OCI-M2 (cell line): Measurements from ENCODE around the gene GP9.

Experiments
- DNase-seq: peaks from one replicate; lab custom pipeline; 2025; ENCODE audit not compliant: unreplicated experiment; lab: John Stamatoyannopoulos, UW

The GP9 gene

DNA sequence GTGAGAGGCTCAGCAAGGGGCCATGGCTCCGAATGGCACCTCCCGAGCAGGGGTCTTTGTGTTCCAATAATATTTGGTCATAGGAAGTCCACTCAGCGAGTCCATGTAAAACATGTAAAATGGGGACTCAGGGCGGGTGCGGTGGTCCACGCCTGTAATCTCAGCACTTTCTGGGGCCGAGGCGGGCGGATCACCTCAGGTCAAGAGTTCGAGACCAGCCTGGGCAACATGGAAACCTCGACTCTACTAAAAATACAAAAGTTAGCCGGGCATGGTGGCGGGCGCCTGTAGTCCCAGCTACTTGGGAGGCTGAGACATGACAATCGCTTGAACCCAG, 33.1 kb upstream of the GP9 start:
- no peak for DNase-seq

DNA sequence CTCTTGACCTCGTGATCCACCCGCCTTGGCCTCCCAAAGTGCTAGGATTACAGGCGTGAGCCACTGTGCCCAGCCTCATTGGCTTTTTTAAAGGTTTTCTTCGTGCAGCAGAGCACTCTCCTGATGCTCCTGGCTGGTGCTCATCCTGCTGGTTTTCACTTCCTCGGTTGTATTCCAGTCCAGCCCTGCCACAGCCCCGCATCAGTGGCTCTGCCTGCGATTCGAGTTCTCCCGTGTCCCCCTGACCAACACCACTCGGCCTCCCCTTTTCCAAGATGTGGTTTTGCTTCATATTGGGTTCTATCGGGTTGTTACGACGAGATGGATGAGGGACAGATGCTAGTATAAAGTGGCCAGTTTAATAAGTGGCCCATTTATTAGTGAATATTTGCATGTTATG, 31.7 kb upstream of the GP9 start:
- no peak for DNase-seq

DNA sequence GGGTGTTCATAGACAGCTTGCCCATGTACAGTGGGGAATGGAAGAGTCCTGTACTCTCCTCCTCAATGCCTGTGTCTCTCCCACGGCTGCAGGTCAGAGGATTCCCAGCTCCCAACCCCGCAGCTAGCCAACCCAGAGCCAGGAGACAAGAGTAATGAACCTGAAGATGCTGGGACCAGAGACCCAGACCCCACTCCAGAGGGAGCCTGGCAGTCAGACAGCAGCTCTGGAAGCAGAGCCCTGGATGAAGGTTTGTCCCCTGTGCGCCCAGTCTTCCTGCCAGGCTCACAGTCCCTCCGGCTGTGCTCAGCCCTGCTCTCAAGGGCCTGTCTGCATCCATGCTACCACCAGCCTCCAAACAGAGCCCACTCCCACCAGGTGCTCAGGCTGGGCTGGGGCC, 30.0 kb upstream of the GP9 start:
- DNase-seq = no peak

DNA sequence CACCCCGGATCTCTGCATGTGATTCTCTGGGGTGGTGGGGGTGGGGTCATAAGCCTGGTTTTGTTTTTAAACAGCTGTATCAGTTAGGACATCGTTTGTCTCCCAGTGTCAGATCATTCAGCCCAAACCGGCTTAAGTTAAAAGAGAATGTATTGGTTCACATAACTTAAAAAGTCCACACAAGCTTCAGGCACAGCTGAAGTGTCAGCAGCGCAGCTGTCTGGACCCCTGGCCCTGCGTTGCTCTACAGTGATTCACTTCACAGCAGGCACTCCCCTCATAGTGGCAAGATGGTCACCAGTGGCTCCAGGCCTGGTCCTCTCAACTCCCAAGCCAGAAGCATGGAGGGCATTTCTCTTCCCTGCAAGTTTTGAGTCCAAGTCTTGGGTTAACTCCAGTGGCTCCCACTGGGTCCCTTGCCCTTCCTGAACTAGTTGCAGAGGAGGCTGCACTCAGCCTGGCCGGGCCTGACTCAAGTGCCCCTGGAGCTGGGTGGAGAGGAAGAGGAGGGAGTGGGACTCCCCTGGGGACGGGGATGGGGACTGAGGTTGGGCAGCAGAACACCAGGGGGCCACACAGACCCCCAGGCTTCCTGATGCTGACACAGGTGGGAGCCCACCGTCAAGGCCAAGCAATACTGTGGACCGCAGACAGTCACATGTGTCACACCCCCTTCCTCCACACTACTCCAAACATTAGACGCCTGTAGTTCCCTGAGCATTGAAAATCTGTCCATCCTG, 28.9 kb upstream of the GP9 start:
- no peak for DNase-seq

DNA sequence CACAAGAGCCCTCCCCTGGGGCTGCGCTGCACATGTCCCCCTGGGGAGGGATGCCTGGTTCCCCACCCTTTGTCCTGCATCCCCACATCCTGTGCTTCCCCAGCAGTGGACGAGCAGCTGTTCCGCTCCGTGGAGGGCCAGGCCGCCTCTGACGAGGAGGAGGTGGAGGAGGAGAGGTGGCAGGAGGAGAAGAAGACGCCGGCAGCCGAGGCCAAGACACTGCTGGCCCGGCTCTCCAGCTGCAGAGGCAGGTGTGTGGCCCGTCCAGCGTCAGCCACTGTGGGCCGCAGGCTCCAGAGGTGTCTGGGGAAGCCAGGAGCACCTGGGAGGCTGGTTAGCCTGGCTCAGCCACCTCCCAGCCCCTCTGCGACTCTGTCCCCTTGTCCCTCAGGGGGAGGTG, 27.9 kb upstream of the GP9 start:
- no peak for DNase-seq

DNA sequence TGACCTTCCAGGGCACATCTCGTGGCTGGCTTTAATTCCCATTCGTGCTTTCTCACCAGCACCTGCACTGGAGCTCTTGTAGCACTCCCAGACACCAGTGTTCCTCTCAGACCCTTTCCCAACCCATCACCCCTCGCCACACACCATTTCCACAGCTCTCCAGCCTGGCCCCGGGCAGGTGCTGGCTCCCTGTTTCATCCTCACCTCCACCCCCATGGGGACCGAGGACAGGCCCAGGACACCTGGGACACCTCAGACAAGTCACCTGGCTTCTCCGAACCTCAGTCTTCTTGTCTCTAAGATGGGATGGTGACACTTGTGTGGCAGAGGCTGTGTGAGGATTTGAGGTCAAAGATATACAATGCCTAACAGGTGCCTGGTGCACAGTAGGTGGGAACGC, 27.4 kb upstream of the GP9 start:
- no peak for DNase-seq

DNA sequence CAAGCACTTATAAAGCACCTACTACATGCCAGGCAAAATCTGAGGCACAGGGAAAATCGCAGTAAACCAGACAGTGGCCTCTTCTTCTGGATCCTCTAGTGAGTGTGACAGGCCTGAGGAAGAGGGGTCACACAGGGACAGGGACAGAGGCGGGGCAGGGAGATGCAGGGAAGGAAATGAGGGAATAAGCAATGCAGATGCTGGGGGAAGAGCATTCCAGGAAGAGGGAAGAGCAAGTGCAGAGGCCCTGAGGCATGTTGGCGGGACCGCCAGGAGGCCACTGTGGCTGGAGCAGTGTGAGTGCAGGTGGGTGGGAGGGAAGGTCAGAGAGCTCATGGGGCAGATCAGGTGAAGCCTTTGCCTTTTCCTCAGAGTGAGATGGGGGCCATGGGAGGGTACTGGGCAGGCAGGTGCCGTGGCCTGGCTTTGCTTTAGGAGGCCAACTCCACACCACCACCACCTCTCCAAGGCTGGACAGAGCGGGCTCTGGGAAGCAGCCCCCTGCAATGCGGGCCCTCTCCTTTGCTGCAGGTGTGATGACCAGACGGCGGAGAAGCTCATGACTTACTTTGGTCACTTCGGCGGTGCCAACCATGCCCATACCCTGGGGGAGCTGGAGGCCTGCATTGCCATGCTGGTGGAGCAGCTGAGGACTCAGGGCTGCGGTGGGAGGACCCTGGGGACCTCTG, 26.8 kb upstream of the GP9 start:
- DNase-seq = no peak

DNA sequence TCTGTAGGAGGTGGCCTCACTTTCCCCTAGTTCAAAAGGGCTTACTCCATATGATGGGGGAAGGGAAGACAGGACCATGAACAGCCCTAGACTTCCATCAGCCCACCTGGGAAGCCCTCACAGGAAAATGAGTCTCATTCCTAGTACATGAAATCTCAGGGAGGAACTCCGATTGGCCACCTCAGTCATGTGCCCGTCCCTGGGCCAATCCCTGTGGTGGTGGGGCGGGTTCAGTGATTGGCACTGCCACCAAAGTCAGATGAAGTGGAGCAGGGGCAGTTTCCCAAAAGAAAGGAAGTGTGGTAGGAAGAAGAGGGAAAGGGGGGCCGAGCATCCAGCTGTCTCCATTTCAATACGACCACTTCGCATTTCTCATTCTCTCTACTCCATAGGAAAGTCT, 25.9 kb upstream of the GP9 start:
- no peak for DNase-seq

DNA sequence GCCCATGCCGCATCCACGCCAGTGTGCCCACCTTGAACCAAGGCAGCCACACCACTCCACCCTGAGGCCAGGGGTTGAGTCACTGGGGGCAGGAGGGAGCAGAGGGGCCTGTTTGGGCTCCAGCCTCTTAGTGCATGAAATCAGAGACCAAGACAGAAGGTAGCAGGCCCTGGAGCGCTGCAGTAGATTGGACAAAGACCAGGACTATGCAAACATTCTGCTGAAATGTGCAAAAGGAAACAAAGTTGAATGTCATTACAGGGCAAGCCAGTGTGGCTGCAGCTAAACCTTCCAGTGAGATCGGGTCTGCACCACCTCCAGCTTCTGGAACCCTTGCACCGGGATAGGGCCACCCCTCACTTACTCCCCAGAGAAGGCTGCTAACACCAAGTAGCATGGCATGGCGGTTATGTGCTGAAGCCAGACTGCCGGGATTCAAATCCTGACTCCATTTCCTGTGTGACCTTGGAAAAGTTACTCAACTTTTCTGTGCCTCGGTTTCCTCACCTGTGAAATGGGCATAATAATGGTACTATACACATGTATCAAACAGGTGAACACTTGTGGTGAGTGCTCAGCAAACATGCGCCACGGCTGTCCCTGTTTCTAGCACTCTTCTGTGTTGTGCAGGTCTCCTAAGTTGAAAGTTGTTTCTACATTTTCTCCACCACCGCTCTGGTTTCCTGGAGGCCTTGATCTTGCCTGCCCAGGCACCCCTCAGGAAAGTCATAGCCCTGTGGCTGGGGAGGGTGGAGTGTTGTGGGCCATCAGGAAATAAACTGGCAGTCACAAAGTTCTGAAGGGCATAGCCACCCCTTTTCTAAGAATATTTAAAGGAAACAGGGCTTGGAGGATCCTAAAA, 25.0 kb upstream of the GP9 start:
- DNase-seq = no peak

DNA sequence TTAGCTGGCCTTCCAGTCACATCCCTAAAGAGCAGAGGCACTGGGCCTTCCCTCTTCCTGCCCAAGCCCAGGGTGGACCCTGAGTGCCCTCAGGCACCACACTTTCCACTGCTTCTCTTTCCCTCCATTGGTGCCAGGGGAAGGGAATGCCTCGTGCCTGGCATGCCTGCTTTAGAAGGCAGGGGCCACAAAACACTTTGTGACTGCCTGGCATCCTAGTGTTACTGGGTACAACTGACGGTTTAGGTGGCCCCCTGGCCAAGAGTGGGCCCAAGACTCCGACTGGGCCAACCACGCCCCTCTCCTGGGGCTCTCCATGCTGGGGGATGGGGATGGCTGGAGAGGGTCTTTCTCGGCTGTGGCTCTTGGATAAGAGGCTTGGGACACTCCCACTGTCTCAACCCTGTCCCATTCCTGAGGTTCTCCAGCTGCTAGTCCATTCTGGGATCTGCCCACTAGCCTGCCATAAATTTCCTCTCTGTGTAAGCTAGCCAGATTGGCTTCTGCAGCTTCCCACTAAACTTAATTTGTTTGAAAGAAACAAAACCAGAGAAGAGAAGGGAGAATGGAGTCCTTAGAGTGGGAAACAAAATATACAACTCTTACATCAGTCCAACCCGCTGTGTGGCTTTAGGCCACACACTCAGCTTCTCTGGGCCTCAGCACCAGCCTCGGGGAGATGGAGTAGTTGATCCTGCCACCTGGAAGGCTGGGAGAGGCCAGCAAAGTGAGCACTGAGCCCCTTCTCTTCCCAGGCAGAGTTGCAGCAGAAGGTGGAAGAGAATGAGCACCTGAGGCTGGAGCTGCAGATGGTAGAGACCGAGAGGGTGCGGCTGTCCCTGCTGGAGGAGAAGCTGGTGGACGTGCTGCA, 24.1 kb upstream of the GP9 start:
- DNase-seq = no peak

DNA sequence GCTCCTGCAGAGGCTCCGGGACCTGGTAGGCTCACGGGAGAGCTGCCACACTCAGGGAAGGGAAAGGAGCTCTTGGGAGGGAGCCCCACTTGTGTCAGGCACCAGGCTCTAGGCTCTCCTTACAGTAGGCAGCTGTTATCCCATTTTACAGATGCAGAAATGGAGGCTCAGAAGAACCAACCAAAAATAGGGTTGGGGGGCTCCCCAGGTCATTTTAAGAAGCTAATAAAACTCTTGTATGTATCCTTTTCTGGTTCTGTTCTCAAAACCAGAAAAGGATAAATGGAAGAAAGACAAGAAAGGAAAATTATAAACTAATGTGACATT, 23.5 kb upstream of the GP9 start:
- no peak for DNase-seq

DNA sequence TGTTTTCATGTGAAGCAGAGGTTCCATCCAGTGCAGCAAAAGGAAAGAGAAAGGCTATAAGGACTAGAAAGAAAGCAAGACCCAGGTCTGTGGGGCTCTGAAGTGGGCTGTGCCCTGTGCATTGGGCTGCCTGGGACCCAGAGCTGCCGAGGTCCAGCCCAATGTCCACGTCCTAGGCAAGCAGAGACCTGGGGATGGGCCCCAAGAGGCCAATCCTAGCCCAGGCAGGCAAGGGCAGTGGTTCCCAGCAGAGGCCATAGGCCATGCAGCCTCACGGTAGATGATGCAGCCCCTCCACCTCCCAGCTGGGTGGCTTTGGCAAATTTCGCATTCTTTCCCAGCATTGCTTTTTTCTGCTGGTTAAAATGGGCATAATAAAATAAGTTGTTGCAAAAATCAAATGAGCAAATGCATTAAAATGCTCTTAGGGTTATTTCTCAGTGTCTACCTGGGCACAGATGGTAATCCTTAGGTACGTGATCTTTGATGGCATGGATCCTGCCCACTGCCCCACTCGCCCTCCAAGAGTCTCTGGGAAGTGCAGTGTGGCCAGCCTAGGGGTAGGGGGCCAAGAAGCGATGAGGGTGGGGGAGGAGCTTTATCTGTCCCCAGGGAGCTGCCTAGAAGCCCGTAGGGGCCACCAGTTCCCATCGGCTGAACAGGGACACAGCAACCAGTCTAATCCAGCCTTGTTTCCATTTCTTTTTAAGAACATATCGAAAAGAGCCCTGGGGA, 22.3 kb upstream of the GP9 start:
- no peak for DNase-seq

DNA sequence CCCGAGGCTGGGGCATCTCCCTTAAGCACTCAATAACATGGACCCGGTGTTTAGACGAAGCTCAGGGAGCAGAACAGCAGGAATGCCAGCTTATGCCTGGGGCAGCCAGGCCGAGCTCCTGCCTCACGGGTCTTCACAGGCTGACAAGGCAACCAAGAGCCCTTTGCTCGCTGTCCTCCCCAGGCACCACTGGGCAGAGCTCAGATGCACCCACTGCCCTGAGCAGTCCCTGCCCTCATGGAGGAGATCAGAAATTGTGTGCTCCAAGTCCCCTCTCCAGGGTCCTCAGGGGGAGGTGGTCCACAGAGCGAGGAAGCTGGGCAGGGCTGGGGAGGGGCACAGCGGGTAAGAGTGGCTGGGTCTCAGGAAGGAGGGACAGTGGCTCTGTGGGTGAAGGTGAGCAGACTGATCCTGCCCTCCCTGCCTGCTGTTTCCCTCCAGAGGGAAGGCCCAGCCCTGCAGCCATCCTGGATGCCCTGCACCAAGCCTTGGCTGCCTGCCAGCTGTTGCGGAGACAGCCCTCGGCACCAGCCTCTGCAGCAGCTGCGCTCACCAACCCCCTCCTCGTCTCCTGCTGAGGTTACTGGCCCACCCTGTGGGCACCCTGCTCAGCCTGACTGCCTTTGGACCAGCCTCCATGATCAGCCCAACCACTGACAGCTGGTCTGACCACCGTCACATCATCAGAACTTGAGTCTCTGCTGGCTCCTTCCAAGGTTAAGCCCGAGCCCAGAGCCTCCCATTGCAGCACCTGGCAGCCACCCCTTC, 21.1 kb upstream of the GP9 start:
- DNase-seq = no peak

DNA sequence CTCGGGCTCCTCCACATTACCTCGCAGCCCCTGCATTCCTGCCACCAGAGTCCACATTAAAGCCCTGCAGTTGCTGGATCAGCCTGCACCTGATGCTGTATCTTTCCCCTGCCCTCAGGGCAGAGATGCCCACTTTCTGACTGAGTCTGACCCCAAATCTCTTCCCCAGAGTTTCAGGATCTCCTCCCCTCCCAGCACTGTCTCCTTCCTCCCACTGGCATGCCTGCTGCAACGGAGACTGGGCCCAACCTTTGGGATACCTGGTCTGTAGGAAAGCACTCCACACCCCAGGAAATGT, 20.6 kb upstream of the GP9 start:
- DNase-seq = no peak

DNA sequence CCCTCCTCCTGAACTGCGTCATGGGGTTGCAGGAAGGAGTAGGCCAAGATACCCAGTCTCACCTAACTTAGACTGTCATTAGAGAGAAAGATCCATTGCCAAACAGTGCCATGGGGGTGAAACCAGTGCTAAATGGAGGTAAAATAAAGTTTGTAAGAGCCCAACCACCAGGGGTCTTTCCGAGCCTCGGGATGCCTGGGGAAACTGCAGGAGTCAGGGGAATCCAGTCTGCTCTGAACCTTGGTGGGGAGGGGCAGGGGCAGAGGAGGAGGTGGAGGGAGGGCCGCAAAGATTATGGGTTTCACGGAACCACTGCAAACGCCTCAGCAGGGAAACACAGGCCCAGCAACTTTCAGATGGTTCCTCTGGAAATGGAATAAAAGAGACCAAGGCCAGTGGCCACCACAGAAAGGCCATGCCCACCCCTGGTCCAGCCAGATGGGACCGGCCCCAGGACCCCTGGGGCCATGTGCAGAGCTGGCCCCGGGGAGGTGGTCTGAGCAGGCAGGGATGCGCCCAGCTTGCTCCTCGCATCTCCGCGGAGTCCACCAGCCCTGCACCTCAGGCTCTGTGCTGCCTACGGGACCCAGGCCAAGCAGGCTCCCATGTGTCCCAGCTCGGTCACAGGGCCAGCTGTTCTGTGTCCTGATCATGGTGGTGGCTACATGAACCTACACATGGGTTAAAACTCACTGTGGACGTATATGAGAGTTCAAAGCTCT, 19.8 kb upstream of the GP9 start:
- DNase-seq = no peak

DNA sequence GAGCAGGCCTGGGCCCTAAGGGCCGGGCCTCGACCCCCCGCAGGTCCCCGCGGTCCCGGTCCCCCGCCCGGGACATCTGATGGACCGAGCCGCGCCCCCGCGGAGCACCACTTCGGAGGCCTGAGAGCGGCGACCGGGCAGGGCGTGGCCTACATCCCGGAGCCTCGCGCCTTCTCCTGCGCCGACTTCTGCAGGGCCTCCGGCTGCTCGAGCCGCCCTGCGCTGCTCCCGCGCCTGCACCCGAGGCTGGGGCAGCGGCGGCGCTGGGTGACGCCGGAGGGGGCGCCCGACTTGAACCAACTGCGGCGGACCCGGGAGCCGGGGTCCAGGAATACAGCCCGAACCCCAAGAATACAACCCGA, 14.9 kb upstream of the GP9 start:
- DNase-seq = no peak

DNA sequence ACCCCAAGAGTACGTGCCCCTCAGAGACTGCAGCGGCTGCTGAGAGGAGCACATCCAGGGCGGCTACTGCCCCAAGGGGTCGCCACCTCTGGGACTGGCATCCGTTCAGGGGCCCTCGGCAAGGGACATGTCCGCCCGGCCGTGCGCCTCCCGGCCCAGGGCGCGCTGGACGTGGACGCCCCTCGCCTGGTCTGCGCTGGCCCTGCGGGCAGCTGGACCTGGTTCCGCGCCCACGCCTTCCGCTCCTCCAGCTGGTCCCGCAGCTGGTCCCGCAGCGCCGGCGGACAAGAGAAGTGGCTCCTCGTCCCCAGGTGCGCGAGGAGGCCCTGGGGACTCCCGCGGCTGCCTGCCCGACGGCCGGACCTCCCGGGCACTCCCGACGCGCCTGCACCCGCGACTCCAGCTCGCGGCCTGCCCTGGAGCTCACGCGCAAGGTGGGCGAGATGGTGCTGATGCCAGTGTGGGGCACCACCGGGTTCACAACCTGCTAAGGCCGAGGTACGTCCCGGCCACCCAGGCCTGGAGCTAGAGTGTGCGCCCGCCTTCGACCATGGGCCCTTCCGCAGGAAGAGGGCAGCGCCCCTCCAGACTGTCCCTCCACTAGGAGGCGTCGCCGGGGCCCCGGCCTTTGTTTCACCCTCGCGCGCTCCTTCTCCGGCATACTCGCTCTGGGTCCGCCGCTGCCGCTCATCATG, 14.4 kb upstream of the GP9 start:
- no peak for DNase-seq

DNA sequence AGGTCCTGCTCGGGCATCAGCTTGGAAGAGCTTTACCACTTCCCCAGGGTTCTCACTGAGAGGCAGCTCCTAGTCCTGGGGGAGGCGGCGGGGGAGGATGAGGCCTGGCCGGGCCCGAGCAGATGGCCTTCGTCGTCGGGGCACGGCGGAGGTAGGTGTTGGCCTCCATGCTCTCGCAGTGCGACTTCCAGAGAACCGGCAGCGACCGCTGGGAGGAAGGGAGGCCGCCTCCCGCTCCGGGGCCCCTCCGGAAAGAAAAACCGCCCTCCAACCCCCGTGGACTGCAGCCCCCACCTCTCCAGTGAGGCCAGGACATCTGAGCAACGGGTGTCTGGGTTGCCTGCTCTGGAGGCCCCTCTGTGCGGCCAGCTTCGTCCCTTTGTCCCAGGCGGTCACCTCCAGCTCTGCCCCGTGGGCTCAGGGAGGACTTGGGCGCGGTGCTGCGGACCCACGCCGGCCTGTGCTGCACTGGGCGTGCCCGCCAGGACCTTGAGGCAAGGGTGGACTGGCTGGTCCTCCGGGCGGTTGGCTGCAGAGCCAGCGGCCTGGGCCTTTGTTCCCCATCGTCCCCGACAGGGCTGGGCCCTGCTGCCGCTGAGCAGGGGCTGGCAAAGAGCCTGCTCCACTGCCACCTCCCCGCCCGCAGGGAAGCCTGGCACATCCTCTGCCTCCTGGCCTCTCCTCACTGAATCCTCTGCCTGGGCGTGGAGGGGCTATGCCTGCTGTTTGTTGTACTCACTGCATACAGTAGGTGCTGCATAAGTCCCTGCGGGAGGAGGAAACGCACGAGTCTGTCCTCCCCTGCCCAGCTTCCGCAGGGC, 13.6 kb upstream of the GP9 start:
- DNase-seq = no peak
